Spleen (tissue), 11 donors: ENCODE measurements around the gene ETV6. TPM values are rescaled to one million over a fixed set of nuclear protein-coding genes. Genes with fewer than 3 reads are reported as not detected.
A peak's percentile ranks its signal among the peaks of the same experiment; 100 is the strongest.
"Not testable (repeated sequence)": the region's sequence is repeated elsewhere in the genome, so short reads cannot be mapped to it uniquely, and the experiment has no call there.

ENCODE experiments used
- DNase-seq: peaks from one replicate; pipeline ENCODE4 v3.0.0-alpha.2; 2020
- H3K27ac ChIP-seq, 8 donors: fragments of 200-600 bp; sonication (generic) in 7 of 8; 1 replicate in 4 of 8; 2 replicates in 4 of 8; pipeline versions ENCODE4 v1.5.0 to v1.8.0; 2016 to 2021; ENCODE audit warnings: inconsistent platforms in 4 of 8, mild to moderate bottlenecking in 4 of 8, moderate library complexity in 1 of 8
- H3K27me3 ChIP-seq, 7 donors: fragments of 200-600 bp; sonication (generic) in 6 of 7; replicated peaks in 1 of 7; 1 replicate in 4 of 7; 2 replicates in 3 of 7; pipeline versions ENCODE4 v1.5.0 to v1.8.0; 2016 to 2021; ENCODE audit warnings: inconsistent platforms in 3 of 7, mild to moderate bottlenecking in 1 of 7
- H3K36me3 ChIP-seq, 6 donors: fragments of 200-600 bp; sonication (generic) in 5 of 6; 1 replicate in 4 of 6; 2 replicates in 2 of 6; pipeline versions ENCODE4 v1.5.0 to v1.8.0; 2016 to 2021; ENCODE audit warnings: inconsistent platforms in 2 of 6
- H3K4me1 ChIP-seq, 6 donors: fragments of 200-600 bp; sonication (generic) in 5 of 6; 1 replicate in 3 of 6; 2 replicates in 3 of 6; pipeline versions ENCODE4 v1.5.0 to v1.8.0; 2016 to 2021; ENCODE audit warnings: inconsistent platforms in 3 of 6
- H3K4me3 ChIP-seq, 8 donors: fragments of 200-600 bp; sonication (generic) in 7 of 8; 1 replicate in 4 of 8; 2 replicates in 4 of 8; pipeline versions ENCODE4 v1.5.0 to v1.8.0; 2016 to 2021; ENCODE audit warnings: inconsistent platforms in 4 of 8, mild to moderate bottlenecking in 4 of 8, moderate library complexity in 2 of 8
- H3K9me3 ChIP-seq, 8 donors: fragments of 200-600 bp; sonication (generic) in 7 of 8; 1 replicate in 4 of 8; 2 replicates in 4 of 8; pipeline versions ENCODE4 v1.5.0 to v1.8.0; 2016 to 2021; ENCODE audit warnings: inconsistent platforms in 4 of 8
- CTCF ChIP-seq, 11 experiments: fragments of 200-600 bp in 7 of 11; fragments of 450-650 bp in 4 of 11; sonication (generic) in 4 of 11; IDR thresholded peaks in 8 of 11; conservative IDR thresholded peaks in 3 of 11; 1 replicate in 7 of 11; 2 replicates in 4 of 11; pipeline versions ENCODE4 v1.4.0 to v1.8.0; 2016 to 2021; ENCODE audit warnings: antibody characterized with exemption in 11 of 11, inconsistent platforms in 4 of 11, mild to moderate bottlenecking in 1 of 11
- POLR2A ChIP-seq, 3 donors: fragments of 450-650 bp; IDR thresholded peaks; one replicate each; pipeline ENCODE4 v1.5.1; 2017; ENCODE audit warnings: antibody characterized with exemption in 3 of 3, mild to moderate bottlenecking in 1 of 3
- POLR2AphosphoS5 ChIP-seq, 3 donors: sonication (generic); formaldehyde crosslinking; IDR thresholded peaks; one replicate each; pipeline ENCODE4 v1.5.1; 2017; ENCODE audit warnings: antibody characterized with exemption in 3 of 3
- WGBS, 5 donors: extraction: QIAGEN DNeasy Blood & Tissue Kit in 3 of 5; methylation state at CpG; one replicate each; pipeline versions ENCODE4 v1.1.5 to v1.1.7; 2013 to 2018; 5-methylcytosine and 5-hydroxymethylcytosine counted together
- intact Hi-C: fragments of 100-400 bp; cut with DNase I; formaldehyde crosslinking; loops from one replicate; pipeline ENCODE4 v1.15.0; 2023; ENCODE audit warnings: low total_unique reads
- polyA plus RNA-seq, 3 donors: library from polyadenylated mRNA; stranded (reverse); fragments of 200-250 nt; gene quantifications; one replicate each; pipeline ENCODE4 v1.2.1, GENCODE V29; 2013
- total RNA-seq, 7 donors: library from RNA; depleted of rRNA in 3 of 7; stranded (reverse); fragments of >200 nt in 3 of 7; fragmentation: NEBNext Ultra II Directional in 4 of 7; extraction: Animal tissue kit (Norgen Biotek cat#: 25700) in 4 of 7; gene quantifications; one replicate each; pipeline versions ENCODE4 v1.1.0 to v1.2.1, GENCODE V29; 2016 to 2021
- donor health status: healthy with polysubstance abuse.
- donor health status: DM: no; HTN: no; CAD: no; lungs with moderate emphysema.
- donor health status: DM: no; HTN: no; CAD: no.
- donor health status: Bipolar disorder and iron deficiency.
- donor health status: healthy.
- donor health status: DM: no; HTN: no; CAD: no.
- donor health status: DM: yes; HTN: yes; CAD: no.

Gene ETV6
- total and polyA plus RNA-seq, 10 donors, result 7.2 to 116 (median 57.8) TPM

GRCh38 chr12:11905534-11905933, 256.1 kb downstream of the ETV6 start:
- Histone ChIP-seq H3K4me1 (no peaks in the 10 kb centered on the region), H3K27ac (no peak overlapping the region), H3K27me3 (no peaks in the 10 kb centered on the region), H3K36me3 (no peaks in the 10 kb centered on the region), H3K4me3 (no peak overlapping the region), H3K9me3 (peaks cover 0 to 34% (median 21%) of the 10 kb centered on the region in 8 donors)
- intact Hi-C loops, result no loop called here
- TF ChIP-seq POLR2AphosphoS5 (IDR thresholded peaks at IDR 0.05), result no peak
- no peak for TF ChIP-seq CTCF (IDR thresholded peaks at IDR 0.05 in 8 of 11, conservative IDR thresholded peaks at IDR 0.05 in 3 of 11)
- TF ChIP-seq POLR2A (IDR thresholded peaks at IDR 0.05), result no peak
- no peak for DNase-seq

GRCh38 chr12:11906286-11906935, 256.9 kb downstream of the ETV6 start:
- 72 to 87% (median 78%) methylated on average over 5 of the region's 5 CpGs for whole genome bisulfite sequencing, 5 donors
- Histone ChIP-seq H3K4me1 (no peaks in the 10 kb centered on the region), H3K27ac (peak overlapping the region in 1 of 8 donors; percentile 21), H3K9me3 (peaks cover 0 to 34% (median 21%) of the 10 kb centered on the region in 8 donors), H3K36me3 (no peaks in the 10 kb centered on the region), H3K4me3 (no peak overlapping the region), H3K27me3 (no peaks in the 10 kb centered on the region)
- no peak for TF ChIP-seq POLR2A (IDR thresholded peaks at IDR 0.05)
- TF ChIP-seq POLR2AphosphoS5 (IDR thresholded peaks at IDR 0.05), result no peak
- TF ChIP-seq CTCF (IDR thresholded peaks at IDR 0.05 in 8 of 11, conservative IDR thresholded peaks at IDR 0.05 in 3 of 11), result no peak
- intact Hi-C loops, result no loop called here
- DNase-seq, result no peak

GRCh38 chr12:11907625-11908024, 258.2 kb downstream of the ETV6 start:
- no peaks in the 10 kb centered on the region for H3K4me1 ChIP-seq
- intact Hi-C loops, result no loop called here
- no peak for DNase-seq
- no peak overlapping the region for H3K27ac ChIP-seq
- TF ChIP-seq POLR2AphosphoS5 (IDR thresholded peaks at IDR 0.05) (no peak), CTCF (IDR thresholded peaks at IDR 0.05 in 8 of 11, conservative IDR thresholded peaks at IDR 0.05 in 3 of 11) (no peak), POLR2A (IDR thresholded peaks at IDR 0.05) (no peak)
- H3K9me3 ChIP-seq, result peaks cover 0 to 34% (median 21%) of the 10 kb centered on the region in 8 donors
- no peaks in the 10 kb centered on the region for H3K36me3 ChIP-seq
- H3K27me3 ChIP-seq, result no peaks in the 10 kb centered on the region
- no peak overlapping the region for H3K4me3 ChIP-seq

GRCh38 chr12:11909406-11909805, 259.9 kb downstream of the ETV6 start:
- H3K9me3 ChIP-seq, result peaks cover 0 to 34% (median 21%) of the 10 kb centered on the region in 8 donors
- H3K36me3 ChIP-seq, intact Hi-C loops, H3K27me3 ChIP-seq, H3K27ac ChIP-seq, H3K4me3 ChIP-seq, DNase-seq, H3K4me1 ChIP-seq: not testable (repeated sequence)
- WGBS, 5 donors, result 85 to 100% (median 93%) methylated on average over 4 to 9 of the region's 9 CpGs

- Histone ChIP-seq H3K27me3 (no peaks in the 10 kb centered on the region), H3K36me3 (no peaks in the 10 kb centered on the region), H3K9me3 (no peaks in the 10 kb centered on the region), H3K4me3 (no peak overlapping the region), H3K27ac (no peak overlapping the region), H3K4me1 (no peaks in the 10 kb centered on the region)
- 90 to 95% (median 92%) methylated on average over 1 of the region's 1 CpG for WGBS, 5 donors
- DNase-seq, result no peak
- intact Hi-C loops, result no loop called here
- TF ChIP-seq POLR2A (IDR thresholded peaks at IDR 0.05), result no peak
- TF ChIP-seq CTCF (IDR thresholded peaks at IDR 0.05 in 8 of 11, conservative IDR thresholded peaks at IDR 0.05 in 3 of 11), result no peak
- TF ChIP-seq POLR2AphosphoS5 (IDR thresholded peaks at IDR 0.05), result no peak
Observed at GRCh38 chr12:11916113-11916512, 266.6 kb downstream of the ETV6 start.
